Adrenal gland (tissue), 12 donors: ENCODE results near the gene STXBP2. TPM values are rescaled to one million over a fixed set of nuclear protein-coding genes. Genes with fewer than 3 reads are reported as not detected.

Experiments
- DNase-seq, 7 donors: peaks; one replicate each; pipeline ENCODE4 v3.0.0-alpha.2; 2019 to 2020
- H3K27ac ChIP-seq, 5 donors: fragments of 200-600 bp; sonication (generic) in 4 of 5; 1 replicate in 3 of 5; 2 replicates in 2 of 5; pipeline versions ENCODE4 v1.5.1 to v1.8.0; 2016 to 2020; ENCODE audit warnings: mild to moderate bottlenecking in 1 of 5
- H3K27me3 ChIP-seq: fragments of 200-600 bp; 2 replicates; pipeline ENCODE4 v1.8.0; 2021
- H3K36me3 ChIP-seq, 2 donors: fragments of 200-600 bp; replicated peaks in 1 of 2; 1 replicate in 1 of 2; 2 replicates in 1 of 2; pipeline versions ENCODE4 v1.5.1 to v1.8.0; 2018 to 2022
- H3K4me1 ChIP-seq, 2 donors: fragments of 200-600 bp; replicated peaks in 1 of 2; 1 replicate in 1 of 2; 2 replicates in 1 of 2; pipeline versions ENCODE4 v1.5.1 to v1.8.0; 2018 to 2021
- H3K4me3 ChIP-seq, 4 donors: fragments of 200-600 bp; sonication (generic) in 3 of 4; one replicate each; pipeline ENCODE4 v1.5.1; 2016 to 2018
- H3K9me3 ChIP-seq, 3 donors: fragments of 200-600 bp; sonication (generic) in 1 of 3; replicated peaks in 1 of 3; 1 replicate in 2 of 3; 2 replicates in 1 of 3; pipeline versions ENCODE4 v1.5.1 to v1.8.0; 2016 to 2021
- CTCF ChIP-seq, 6 experiments: fragments of 450-650 bp in 4 of 6; fragments of 200-600 bp in 2 of 6; sonication (generic) in 1 of 6; IDR thresholded peaks; 1 replicate in 5 of 6; 2 replicates in 1 of 6; pipeline versions ENCODE4 v1.5.1 to v1.8.0; 2016 to 2021; ENCODE audit warnings: antibody characterized with exemption in 6 of 6, mild to moderate bottlenecking in 2 of 6, moderate library complexity in 1 of 6
- POLR2A ChIP-seq, 2 donors: fragments of 450-650 bp; IDR thresholded peaks; one replicate each; pipeline ENCODE4 v1.6.1; 2017; ENCODE audit warnings: antibody characterized with exemption in 2 of 2, mild to moderate bottlenecking in 2 of 2, moderate library complexity in 1 of 2
- WGBS, 4 donors: extraction: QIAGEN DNeasy Blood & Tissue Kit in 2 of 4; methylation state at CpG; one replicate each; pipeline versions ENCODE4 v1.1.5 to v1.1.7; 2013 to 2017; 5-methylcytosine and 5-hydroxymethylcytosine counted together
- intact Hi-C, 2 donors: fragments of 100-400 bp; cut with DNase I; formaldehyde crosslinking; loops; one replicate each; pipeline versions ENCODE4 v1.14.1 to v1.15.0; 2022 to 2023
- microRNA-seq, 3 donors: library from miRNA; unstranded; fragments of <30 nt; microRNA quantifications; one replicate each; pipeline ENCODE4, GENCODE V29; 2017 to 2020
- polyA plus RNA-seq, 3 donors: library from polyadenylated mRNA; stranded (reverse); fragments of 200-250 nt in 2 of 3; fragments of 350-450 nt in 1 of 3; fragmentation: Illumina TruSeq in 1 of 3; extraction: RNeasy Lipid Tissue Mini Kit (QIAGEN cat#74804) in 1 of 3; gene quantifications; one replicate each; pipeline ENCODE4 v1.2.3, GENCODE V29; 2013 to 2014
- small RNA-seq, 2 donors: library from RNA; depleted of rRNA; stranded (forward); fragments of <200 nt; gene quantifications; one replicate each; pipeline ENCODE3, GENCODE V24; 2016
- total RNA-seq, 9 donors: library from RNA; depleted of rRNA in 4 of 9; stranded (reverse); fragments of >200 nt in 4 of 9; fragments of 120-200 nt in 1 of 9; fragmentation: NEBNext Ultra II Directional in 1 of 9; extraction: Animal tissue kit (Norgen Biotek cat#: 25700) in 1 of 9; gene quantifications; one replicate each; pipeline versions ENCODE4 v1.1.0 to v1.2.4, GENCODE V29; 2013 to 2023
- donor health status: healthy with polysubstance abuse.
- donor health status: Bipolar disorder and iron deficiency.
- donor health status: DM: yes; HTN: yes; CAD: no.
- donor health status: DM: no; HTN: no; CAD: no.
- donor health status: DM: no; HTN: no; CAD: no.
- donor health status: DM: yes; HTN: yes; CAD: no.

STXBP2 gene
- total and polyA plus RNA-seq, 12 donors, result 12.2 to 121 (median 40.3) TPM

- intact Hi-C loops, result no loop called here
- no peaks in the 10 kb centered on the region for H3K4me1 ChIP-seq
Measured at GRCh38 chr19:7692417-7693088, 55.6 kb downstream of the STXBP2 start.

GRCh38 chr19:7694499-7694898 is 57.6 kb downstream of the STXBP2 start:
- intact Hi-C loops, result no loop called here
- no peak for DNase-seq
- Histone ChIP-seq H3K27me3 (peaks cover 5% of the 10 kb centered on the region), H3K4me1 (no peaks in the 10 kb centered on the region), H3K4me3 (no peak overlapping the region), H3K27ac (no peak overlapping the region), H3K9me3 (no peaks in the 10 kb centered on the region), H3K36me3 (no peaks in the 10 kb centered on the region)
- TF ChIP-seq CTCF (IDR thresholded peaks at IDR 0.05) (no peak), POLR2A (IDR thresholded peaks at IDR 0.05) (no peak)
- 53 to 62% (median 60%) methylated on average over 3 to 4 of the region's 4 CpGs for WGBS, 4 donors

More at GRCh38 chr19:7692417-7693088, 55.6 kb downstream of the STXBP2 start:
- no peak for DNase-seq
- no peak overlapping the region for H3K4me3 ChIP-seq
- TF ChIP-seq POLR2A (IDR thresholded peaks at IDR 0.05) (no peak), CTCF (IDR thresholded peaks at IDR 0.05) (no peak)
- no peak overlapping the region for H3K27ac ChIP-seq
- H3K27me3 ChIP-seq, result no peaks in the 10 kb centered on the region
- no peaks in the 10 kb centered on the region for H3K36me3 ChIP-seq
- H3K9me3 ChIP-seq, result no peaks in the 10 kb centered on the region
- 63 to 90% (median 69%) methylated on average over 13 of the region's 13 CpGs for WGBS, 4 donors

Small RNAs within 50 kb of the gene (microRNA-seq; reads per million reads assigned to microRNA genes)
- 0 to 0.45 (median 0.28) reads per million in 3 donors for gene MIR6792

Small RNAs within 50 kb of the gene (small RNA-seq; reads per million reads assigned to genes)
- 0 reads per million in 2 donors for gene MIR6792

Other genes with a start within 250 kb of the STXBP2 start
- 10 to 100 TPM in 6 of 9 donors, 1 to 10 TPM in 3; 4.9 to 17.5 (median 12.8) TPM for gene PEX11G, start 148.1 kb upstream of the STXBP2 start, total RNA-seq
- gene PEX11G, start 148.1 kb upstream of the STXBP2 start, polyA plus RNA-seq, result 10 to 100 TPM in 2 of 3 donors, 1 to 10 TPM in 1; 2.5 to 24.5 (median 24.0) TPM
- 100 to 1,000 TPM in 5 of 9 donors, 10 to 100 TPM in 4; 12.8 to 113 (median 101) TPM for gene ZNF358, start 121.0 kb upstream of the STXBP2 start, total RNA-seq
- 100 to 1,000 TPM in 2 of 3 donors, 10 to 100 TPM in 1; 30.3 to 197 (median 148) TPM for gene ZNF358, start 121.0 kb upstream of the STXBP2 start, polyA plus RNA-seq
- gene MCOLN1, start 114.5 kb upstream of the STXBP2 start, total RNA-seq, result 10 to 100 TPM in 8 of 9 donors, 1 to 10 TPM in 1; 6.0 to 100.0 (median 49.4) TPM
- 100 to 1,000 TPM in 1 of 3 donors, 10 to 100 TPM in 2; 23.0 to 212 (median 71.4) TPM for gene MCOLN1, start 114.5 kb upstream of the STXBP2 start, polyA plus RNA-seq
- 100 to 1,000 TPM in 5 of 9 donors, 10 to 100 TPM in 4; 23.7 to 257 (median 113) TPM for gene PNPLA6, start 101.4 kb upstream of the STXBP2 start, total RNA-seq
- 100 to 1,000 TPM in 2 of 3 donors, 10 to 100 TPM in 1; 25.7 to 264 (median 110) TPM for gene PNPLA6, start 101.4 kb upstream of the STXBP2 start, polyA plus RNA-seq
- gene CAMSAP3, start 41.2 kb upstream of the STXBP2 start, total RNA-seq, result 10 to 100 TPM in 1 of 9 donors, 1 to 10 TPM in 7, under 1 TPM in 1; 0.61 to 10.0 (median 5.2) TPM
- gene CAMSAP3, start 41.2 kb upstream of the STXBP2 start, polyA plus RNA-seq, result 10 to 100 TPM in 1 of 3 donors, 1 to 10 TPM in 2; 1.7 to 18.9 (median 7.0) TPM
- 10 to 100 TPM; 18.2 to 51.5 (median 43.7) TPM for gene XAB2, start 7.6 kb upstream of the STXBP2 start, total RNA-seq
- gene XAB2, start 7.6 kb upstream of the STXBP2 start, polyA plus RNA-seq, result 100 to 1,000 TPM in 1 of 3 donors, 10 to 100 TPM in 1, 1 to 10 TPM in 1; 7.1 to 121 (median 81.2) TPM
- gene PET100, start 7.3 kb upstream of the STXBP2 start, total RNA-seq, result 100 to 1,000 TPM in 5 of 9 donors, 10 to 100 TPM in 3, 1 to 10 TPM in 1; 3.7 to 155 (median 102) TPM
- gene PET100, start 7.3 kb upstream of the STXBP2 start, polyA plus RNA-seq, result 100 to 1,000 TPM in 2 of 3 donors, 10 to 100 TPM in 1; 80.0 to 655 (median 537) TPM
- 1 to 10 TPM in 5 of 9 donors, under 1 TPM in 1, not detected in 3; 0.92 to 3.2 (median 1.7) TPM for gene PCP2, start 3.4 kb upstream of the STXBP2 start, total RNA-seq
- gene PCP2, start 3.4 kb upstream of the STXBP2 start, polyA plus RNA-seq, result 1 to 10 TPM in 2 of 3 donors, not detected in 1; 5.1 to 7.4 TPM
- 1 to 10 TPM in 1 of 9 donors, under 1 TPM in 4, not detected in 4; 0.54 to 3.9 (median 0.74) TPM for gene RETN, start 31.9 kb downstream of the STXBP2 start, total RNA-seq
- gene RETN, start 31.9 kb downstream of the STXBP2 start, polyA plus RNA-seq, result 10 to 100 TPM in 2 of 3 donors, not detected in 1; 15.2 to 42.9 TPM
- 1 to 10 TPM in 1 of 9 donors, under 1 TPM in 6, not detected in 2; 0.26 to 1.9 (median 0.56) TPM for gene MCEMP1, start 40.0 kb downstream of the STXBP2 start, total RNA-seq
- gene MCEMP1, start 40.0 kb downstream of the STXBP2 start, polyA plus RNA-seq, result 1 to 10 TPM in 1 of 3 donors, under 1 TPM in 2; 0.47 to 1.4 (median 0.48) TPM
- 100 to 1,000 TPM in 8 of 9 donors, 10 to 100 TPM in 1; 85.3 to 227 (median 145) TPM for gene TRAPPC5, start 43.7 kb downstream of the STXBP2 start, total RNA-seq
- gene TRAPPC5, start 43.7 kb downstream of the STXBP2 start, polyA plus RNA-seq, result 100 to 1,000 TPM in 2 of 3 donors, 1 to 10 TPM in 1; 5.6 to 502 (median 471) TPM
- under 1 TPM in 5 of 9 donors, not detected in 4; 0.28 to 0.61 (median 0.42) TPM for gene FCER2, start 65.0 kb downstream of the STXBP2 start, total RNA-seq
- gene FCER2, start 65.0 kb downstream of the STXBP2 start, polyA plus RNA-seq, result 1 to 10 TPM in 1 of 3 donors, under 1 TPM in 1, not detected in 1; 0.54 to 2.6 TPM
- gene CLEC4G, start 95.0 kb downstream of the STXBP2 start, total RNA-seq, result 1 to 10 TPM in 1 of 9 donors, under 1 TPM in 4, not detected in 4; 0.54 to 1.5 (median 0.83) TPM
- gene CLEC4G, start 95.0 kb downstream of the STXBP2 start, polyA plus RNA-seq, result 1 to 10 TPM in 2 of 3 donors, under 1 TPM in 1; 0.26 to 2.2 (median 1.8) TPM
- 10 to 100 TPM in 8 of 9 donors, under 1 TPM in 1; 0.67 to 50.6 (median 17.1) TPM for gene CD209, start 110.4 kb downstream of the STXBP2 start, total RNA-seq
- 1 to 10 TPM; 3.0 to 9.8 (median 3.1) TPM for gene CD209, start 110.4 kb downstream of the STXBP2 start, polyA plus RNA-seq
- gene CLEC4M, start 126.1 kb downstream of the STXBP2 start, total RNA-seq, result 10 to 100 TPM in 1 of 9 donors, 1 to 10 TPM in 3, under 1 TPM in 4, not detected in 1; 0.37 to 91.6 (median 2.6) TPM
- 1 to 10 TPM in 1 of 3 donors, under 1 TPM in 2; 0.67 to 3.9 (median 0.88) TPM for gene CLEC4M, start 126.1 kb downstream of the STXBP2 start, polyA plus RNA-seq
- gene EVI5L, start 193.1 kb downstream of the STXBP2 start, total RNA-seq, result 10 to 100 TPM in 8 of 9 donors, 1 to 10 TPM in 1; 8.8 to 22.2 (median 20.6) TPM
- 10 to 100 TPM in 2 of 3 donors, 1 to 10 TPM in 1; 9.5 to 20.8 (median 14.9) TPM for gene EVI5L, start 193.1 kb downstream of the STXBP2 start, polyA plus RNA-seq
- 1 to 10 TPM in 4 of 9 donors, under 1 TPM in 4, not detected in 1; 0.22 to 5.2 (median 1.0) TPM for gene PRR36, start 237.3 kb downstream of the STXBP2 start, total RNA-seq
- gene PRR36, start 237.3 kb downstream of the STXBP2 start, polyA plus RNA-seq, result 1 to 10 TPM in 2 of 3 donors, under 1 TPM in 1; 0.51 to 4.6 (median 1.5) TPM